Inflammatory macrophage treated with lipopolysaccharide for 4 hours (primary cell): ENCODE results near the gene DDX39A.
"Not testable (repeated sequence)": the region's sequence is repeated elsewhere in the genome, so short reads cannot be mapped to it uniquely, and the experiment has no call there.

Experiments
- DNase-seq: peaks from one replicate; pipeline ENCODE4 v3.0.0-alpha.2; 2020

The DDX39A gene

GRCh38 chr19:14419106-14419813, at the start of gene DDX39A:
TSS of gene DDX39A (minus strand) at chr19:14419341. CDS start at chr19:14413220, 6,121 bp downstream.
- DNase-seq: peak; percentile 100

- no peak for DNase-seq
Measured at GRCh38 chr19:14467816-14468215, 48.7 kb upstream of the DDX39A start.

- DNase-seq: no peak
Measured at GRCh38 chr19:14467391-14467790, 48.2 kb upstream of the DDX39A start.

GRCh38 chr19:14463747-14464146, 44.6 kb upstream of the DDX39A start:
- DNase-seq: no peak

GRCh38 chr19:14462401-14462800, 43.3 kb upstream of the DDX39A start:
- not testable (repeated sequence) for DNase-seq

GRCh38 chr19:14460935-14461334, 41.8 kb upstream of the DDX39A start:
- DNase-seq: no peak

- no peak for DNase-seq
Measured at GRCh38 chr19:14459703-14460102, 40.6 kb upstream of the DDX39A start.

- not testable (repeated sequence) for DNase-seq
Measured at GRCh38 chr19:14452303-14452702, 33.2 kb upstream of the DDX39A start.

GRCh38 chr19:14450876-14451275, 31.7 kb upstream of the DDX39A start:
- no peak for DNase-seq

GRCh38 chr19:14450168-14450874, 31.2 kb upstream of the DDX39A start:
- DNase-seq: peak; percentile 65

GRCh38 chr19:14449321-14449720, 30.2 kb upstream of the DDX39A start:
- DNase-seq: peak; percentile 51

GRCh38 chr19:14446336-14447036, 27.3 kb upstream of the DDX39A start:
- no peak for DNase-seq

GRCh38 chr19:14443632-14444216, 24.6 kb upstream of the DDX39A start:
- no peak for DNase-seq

- no peak for DNase-seq
Measured at GRCh38 chr19:14442891-14443631, 23.9 kb upstream of the DDX39A start.

GRCh38 chr19:14441041-14441938, 22.1 kb upstream of the DDX39A start:
- DNase-seq: no peak

GRCh38 chr19:14440049-14440448, 20.9 kb upstream of the DDX39A start:
- DNase-seq: peak; percentile 86

- no peak for DNase-seq
Measured at GRCh38 chr19:14439014-14439413, 19.9 kb upstream of the DDX39A start.

GRCh38 chr19:14437578-14438140, 18.5 kb upstream of the DDX39A start:
- no peak for DNase-seq

- no peak for DNase-seq
Measured at GRCh38 chr19:14435320-14436050, 16.3 kb upstream of the DDX39A start.

GRCh38 chr19:14434543-14435319, 15.6 kb upstream of the DDX39A start:
- DNase-seq: peak; percentile 33
